Stomach (tissue), 4 donors: Measurements from ENCODE around the gene FBXL16.

ENCODE experiments used
- POLR2A ChIP-seq, 4 donors: fragments of 450-650 bp; IDR thresholded peaks; one replicate each; pipeline ENCODE4 v1.6.1; 2016; ENCODE audit warnings: antibody characterized with exemption in 4 of 4, control low read depth in 2 of 4, mild to moderate bottlenecking in 1 of 4, moderate library complexity in 1 of 4
- TF ChIP-seq, protein P1 (sequence below), 7 experiments: fragments of 450-650 bp in 4 of 7; fragments of 200-600 bp in 3 of 7; sonication (generic) in 3 of 7; IDR thresholded peaks; one replicate each; pipeline ENCODE4 v1.5.1; 2016 to 2019; ENCODE audit warnings: antibody characterized with exemption in 7 of 7, control low read depth in 2 of 7, mild to moderate bottlenecking in 1 of 7

DNA sequence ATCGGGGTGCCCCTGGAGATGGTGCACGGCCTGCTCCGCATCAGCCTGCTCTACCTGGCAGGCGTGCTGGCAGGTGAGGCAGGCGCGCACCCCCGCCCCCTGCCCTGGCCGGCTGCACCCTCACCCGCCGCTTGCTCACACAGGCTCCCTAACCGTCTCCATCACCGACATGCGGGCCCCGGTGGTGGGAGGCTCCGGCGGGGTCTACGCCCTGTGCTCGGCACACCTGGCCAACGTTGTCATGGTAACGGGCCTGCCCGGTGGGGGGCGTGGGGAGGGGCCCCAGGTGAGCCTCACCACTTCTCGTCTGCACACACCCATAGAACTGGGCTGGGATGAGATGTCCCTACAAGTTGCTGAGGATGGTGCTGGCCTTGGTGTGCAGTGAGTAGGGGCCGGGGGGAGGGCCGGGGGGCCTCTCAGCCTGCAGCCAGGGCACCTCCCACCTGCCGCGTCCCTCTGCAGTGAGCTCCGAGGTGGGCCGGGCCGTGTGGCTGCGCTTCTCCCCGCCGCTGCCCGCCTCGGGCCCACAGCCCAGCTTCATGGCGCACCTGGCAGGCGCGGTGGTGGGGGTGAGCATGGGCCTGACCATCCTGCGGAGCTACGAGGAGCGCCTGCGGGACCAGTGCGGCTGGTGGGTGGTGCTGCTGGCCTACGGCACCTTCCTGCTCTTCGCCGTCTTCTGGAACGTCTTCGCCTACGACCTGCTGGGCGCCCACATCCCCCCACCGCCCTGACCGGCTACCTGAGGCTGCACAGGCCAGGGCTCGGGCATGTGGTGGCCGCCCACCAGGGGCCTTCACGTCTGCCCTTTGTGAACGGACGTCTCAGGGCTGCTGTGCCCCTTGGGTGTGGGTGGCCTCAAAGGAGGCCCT is 28.0 kb downstream of the FBXL16 start:
- no peak for TF ChIP-seq POLR2A (IDR thresholded peaks at IDR 0.05)
- TF ChIP-seq, protein P1, sequence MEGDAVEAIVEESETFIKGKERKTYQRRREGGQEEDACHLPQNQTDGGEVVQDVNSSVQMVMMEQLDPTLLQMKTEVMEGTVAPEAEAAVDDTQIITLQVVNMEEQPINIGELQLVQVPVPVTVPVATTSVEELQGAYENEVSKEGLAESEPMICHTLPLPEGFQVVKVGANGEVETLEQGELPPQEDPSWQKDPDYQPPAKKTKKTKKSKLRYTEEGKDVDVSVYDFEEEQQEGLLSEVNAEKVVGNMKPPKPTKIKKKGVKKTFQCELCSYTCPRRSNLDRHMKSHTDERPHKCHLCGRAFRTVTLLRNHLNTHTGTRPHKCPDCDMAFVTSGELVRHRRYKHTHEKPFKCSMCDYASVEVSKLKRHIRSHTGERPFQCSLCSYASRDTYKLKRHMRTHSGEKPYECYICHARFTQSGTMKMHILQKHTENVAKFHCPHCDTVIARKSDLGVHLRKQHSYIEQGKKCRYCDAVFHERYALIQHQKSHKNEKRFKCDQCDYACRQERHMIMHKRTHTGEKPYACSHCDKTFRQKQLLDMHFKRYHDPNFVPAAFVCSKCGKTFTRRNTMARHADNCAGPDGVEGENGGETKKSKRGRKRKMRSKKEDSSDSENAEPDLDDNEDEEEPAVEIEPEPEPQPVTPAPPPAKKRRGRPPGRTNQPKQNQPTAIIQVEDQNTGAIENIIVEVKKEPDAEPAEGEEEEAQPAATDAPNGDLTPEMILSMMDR (IDR thresholded peaks at IDR 0.05), result no peak
